GM21528 (cell line): ENCODE data around the gene CLEC3A.
"Not testable (repeated sequence)": the region's sequence is repeated elsewhere in the genome, so short reads cannot be mapped to it uniquely, and the experiment has no call there.

Experiments
- ATAC-seq: cut with Tn5 transposase; IDR thresholded peaks from one replicate; pipeline ENCODE4 v1.9.1; 2021; ENCODE audit warnings: mild to moderate bottlenecking, moderate library complexity; ENCODE audit not compliant: unreplicated experiment, low FRiP score

CLEC3A gene

GRCh38 chr16:78022347-78023060, at the start of gene CLEC3A:
TSS of gene CLEC3A (plus strand) at chr16:78022548. CDS start at chr16:78022627, 79 bp downstream.
- no peak for ATAC-seq

GRCh38 chr16:77974883-77975282, 47.5 kb upstream of the CLEC3A start:
- no peak for ATAC-seq

- no peak for ATAC-seq
Observed at GRCh38 chr16:77975942-77976341, 46.4 kb upstream of the CLEC3A start.

- no peak for ATAC-seq
Observed at GRCh38 chr16:77977339-77977738, 45.0 kb upstream of the CLEC3A start.

GRCh38 chr16:77985111-77985510, 37.2 kb upstream of the CLEC3A start:
- ATAC-seq: no peak

- no peak for ATAC-seq
Observed at GRCh38 chr16:77986011-77986740, 36.2 kb upstream of the CLEC3A start.

- ATAC-seq: no peak
Observed at GRCh38 chr16:77987810-77988209, 34.5 kb upstream of the CLEC3A start.

- ATAC-seq: no peak
Observed at GRCh38 chr16:77989846-77990245, 32.5 kb upstream of the CLEC3A start.

GRCh38 chr16:77991701-77992100, 30.6 kb upstream of the CLEC3A start:
- no peak for ATAC-seq

- not testable (repeated sequence) for ATAC-seq
Observed at GRCh38 chr16:77992381-77992780, 30.0 kb upstream of the CLEC3A start.

GRCh38 chr16:77993111-77993985, 29.0 kb upstream of the CLEC3A start:
- ATAC-seq: no peak

- no peak for ATAC-seq
Observed at GRCh38 chr16:77995843-77996455, 26.4 kb upstream of the CLEC3A start.

- no peak for ATAC-seq
Observed at GRCh38 chr16:77998350-77999023, 23.9 kb upstream of the CLEC3A start.

- ATAC-seq: no peak
Observed at GRCh38 chr16:78001451-78002025, 20.8 kb upstream of the CLEC3A start.

- ATAC-seq: peak; percentile 99
Observed at GRCh38 chr16:78002915-78003538, 19.3 kb upstream of the CLEC3A start.

- no peak for ATAC-seq
Observed at GRCh38 chr16:78004517-78004916, 17.8 kb upstream of the CLEC3A start.

- ATAC-seq: no peak
Observed at GRCh38 chr16:78005881-78006280, 16.5 kb upstream of the CLEC3A start.

GRCh38 chr16:78007121-78007520, 15.2 kb upstream of the CLEC3A start:
- no peak for ATAC-seq

- ATAC-seq: no peak
Observed at GRCh38 chr16:78024159-78024558, 1.8 kb downstream of the CLEC3A start.
